ENCODE data around the gene ANKRD37.

The ANKRD37 gene

GRCh38 chr4:185421366-185422124 lies 24.9 kb downstream of the ANKRD37 start:
- DNase-seq (ENCODE audit: low read depth in 2 of 2) = no peak

- no peak for DNase-seq (ENCODE audit: low read depth in 2 of 2)
Measured at GRCh38 chr4:185424905-185425646, 28.4 kb downstream of the ANKRD37 start.

- DNase-seq (ENCODE audit: low read depth in 2 of 2) = peak; percentile 76 to 88
Measured at GRCh38 chr4:185425647-185426352, 29.2 kb downstream of the ANKRD37 start, which contains the start of gene UFSP2. Gene UFSP2, minus strand, starts transcription at chr4:185425964. Its CDS starts 96 bp downstream, at chr4:185425868.

- DNase-seq (ENCODE audit: low read depth in 2 of 2) = no peak
Measured at GRCh38 chr4:185426960-185427688, 30.5 kb downstream of the ANKRD37 start.

DNA sequence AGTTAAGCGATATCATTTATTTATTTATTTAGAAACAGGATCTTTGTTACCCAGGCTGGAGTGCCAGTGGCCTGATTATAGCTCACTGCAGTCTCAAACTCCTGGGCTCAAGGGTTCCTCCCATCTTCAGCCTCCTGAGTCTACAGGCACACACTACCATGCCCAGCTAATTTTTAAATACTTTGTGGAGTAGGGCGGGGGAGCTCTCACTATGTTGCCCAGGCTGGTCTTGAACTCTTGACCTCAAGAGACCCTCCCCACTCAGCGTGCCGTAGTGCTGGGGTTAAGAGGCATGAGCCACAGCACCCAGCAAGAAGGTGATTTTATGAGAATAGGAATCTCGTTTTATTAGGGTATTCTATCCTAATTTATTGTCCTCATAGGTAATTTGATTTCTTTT lies 33.0 kb downstream of the ANKRD37 start:
- DNase-seq (ENCODE audit: low read depth in 2 of 2) = no peak

DNA sequence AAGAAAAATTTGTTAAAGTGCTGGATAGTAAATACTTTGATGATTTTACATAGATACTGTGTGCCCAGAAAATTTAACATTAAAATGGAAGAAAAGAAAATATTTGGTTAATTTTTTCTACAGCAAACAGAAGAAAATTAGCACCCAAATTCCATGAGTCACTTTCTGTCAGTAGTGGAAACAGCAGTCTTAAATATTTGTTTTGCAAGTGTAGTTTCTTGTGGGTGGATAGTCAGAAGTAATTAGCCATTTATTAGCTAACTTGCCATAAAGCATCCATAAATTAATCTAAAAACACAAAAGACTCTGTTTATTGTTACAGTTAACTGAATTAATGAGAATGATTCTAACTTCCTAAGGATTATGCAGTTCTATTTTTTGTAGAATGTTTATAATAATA lies 38.8 kb downstream of the ANKRD37 start:
- DNase-seq (ENCODE audit: low read depth in 2 of 2) = no peak

- DNase-seq (ENCODE audit: low read depth in 2 of 2) = no peak
Measured at GRCh38 chr4:185437809-185438208, 41.2 kb downstream of the ANKRD37 start.

- no peak for DNase-seq (ENCODE audit: low read depth in 2 of 2)
Measured at GRCh38 chr4:185441479-185441878, 44.8 kb downstream of the ANKRD37 start.

GRCh38 chr4:185445209-185445608 lies 48.6 kb downstream of the ANKRD37 start:
- no peak for DNase-seq (ENCODE audit: low read depth in 2 of 2)
